ENCODE measurements around the gene DNTT. TPM values are rescaled to one million over a fixed set of nuclear protein-coding genes. Genes with fewer than 3 reads are reported as not detected.

The DNTT gene
- total and polyA plus RNA-seq, 4 donors, result not detected

DNA sequence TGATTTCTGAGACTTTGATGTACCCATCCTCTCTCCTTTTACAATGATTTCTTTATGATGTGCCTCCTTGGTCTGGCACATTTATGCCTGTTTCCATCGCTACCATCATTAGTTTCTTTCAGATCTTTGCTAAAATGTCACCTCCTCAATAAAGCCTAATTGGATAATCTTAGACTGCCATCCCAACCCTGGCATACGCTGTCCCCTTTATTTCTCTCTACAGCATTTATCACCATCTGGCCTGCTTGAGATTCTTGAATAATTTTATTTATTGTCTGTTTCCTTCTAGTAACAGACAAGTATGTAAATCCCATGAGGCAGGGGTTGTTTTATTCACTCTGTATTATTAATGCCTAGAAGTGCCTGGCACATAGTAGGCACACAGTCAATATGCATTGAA, 6.7 kb upstream of the DNTT start:
- H3K9me3 ChIP-seq (ENCODE audit: control insufficient read depth in 4 of 4, insufficient read depth in 3 of 4, low read length in 3 of 4), result no peaks in the 10 kb centered on the region
- peaks cover 0 to 5% (median 0%) of the 10 kb centered on the region in 5 donors for H3K4me1 ChIP-seq (ENCODE audit: control insufficient read depth in 5 of 5, insufficient read depth in 5 of 5, low read length in 5 of 5)
- no peak for TF ChIP-seq CTCF (IDR thresholded peaks at IDR 0.05; ENCODE audit: control extremely low read depth, extremely low read depth)
- no peak overlapping the region for H3K4me3 ChIP-seq
- no peaks in the 10 kb centered on the region for H3K36me3 ChIP-seq (ENCODE audit: control insufficient read depth in 4 of 4, insufficient read depth in 4 of 4, low read length in 4 of 4)
- ATAC-seq (ENCODE audit: insufficient read depth, low FRiP score) (no peak), DNase-seq (no peak)
- 95 to 100% methylated on average over 2 of the region's 2 CpGs for WGBS, 2 donors
- no peaks in the 10 kb centered on the region for H3K27me3 ChIP-seq (ENCODE audit: control insufficient read depth in 3 of 3, insufficient read depth in 3 of 3, low read length in 2 of 3)
- H3K27ac ChIP-seq (ENCODE audit: low read depth in 1 of 2, low read length in 1 of 2), result no peak overlapping the region
- no peak overlapping the region for H3K9ac ChIP-seq (ENCODE audit: insufficient read depth in 1 of 2, low read length in 2 of 2)

DNA sequence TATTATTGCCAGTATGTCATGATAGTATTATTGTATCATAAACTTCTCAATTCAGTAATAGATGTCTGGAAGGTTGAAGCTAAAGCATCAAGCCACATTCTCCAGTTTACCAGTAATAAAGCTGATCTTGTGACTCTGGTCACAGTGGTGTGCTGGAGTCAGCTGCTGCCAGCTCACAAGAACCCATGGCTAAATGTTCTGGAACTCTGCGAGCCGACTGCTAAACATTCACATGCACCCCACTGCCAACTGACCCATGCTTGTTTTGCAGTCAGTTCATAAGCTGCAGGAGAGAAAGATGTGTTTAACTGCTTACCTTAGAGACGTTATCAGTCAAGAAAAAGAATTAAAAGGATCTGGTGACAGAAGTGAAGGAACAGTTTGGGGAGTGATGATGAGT, 5.9 kb upstream of the DNTT start:
- Histone ChIP-seq H3K9me3 (ENCODE audit: control insufficient read depth in 4 of 4, insufficient read depth in 3 of 4, low read length in 3 of 4) (no peaks in the 10 kb centered on the region), H3K4me3 (no peak overlapping the region), H3K9ac (ENCODE audit: insufficient read depth in 1 of 2, low read length in 2 of 2) (no peak overlapping the region), H3K4me1 (ENCODE audit: control insufficient read depth in 5 of 5, insufficient read depth in 5 of 5, low read length in 5 of 5) (peaks cover 0 to 5% (median 0%) of the 10 kb centered on the region in 5 donors), H3K27me3 (ENCODE audit: control insufficient read depth in 3 of 3, insufficient read depth in 3 of 3, low read length in 2 of 3) (no peaks in the 10 kb centered on the region), H3K36me3 (ENCODE audit: control insufficient read depth in 4 of 4, insufficient read depth in 4 of 4, low read length in 4 of 4) (no peaks in the 10 kb centered on the region), H3K27ac (ENCODE audit: low read depth in 1 of 2, low read length in 1 of 2) (no peak overlapping the region)
- no peak for TF ChIP-seq CTCF (IDR thresholded peaks at IDR 0.05; ENCODE audit: control extremely low read depth, extremely low read depth)
- WGBS, 2 donors, result 84 to 93% methylated on average over 3 of the region's 3 CpGs
- ATAC-seq (ENCODE audit: insufficient read depth, low FRiP score) (no peak), DNase-seq (no peak)

DNA sequence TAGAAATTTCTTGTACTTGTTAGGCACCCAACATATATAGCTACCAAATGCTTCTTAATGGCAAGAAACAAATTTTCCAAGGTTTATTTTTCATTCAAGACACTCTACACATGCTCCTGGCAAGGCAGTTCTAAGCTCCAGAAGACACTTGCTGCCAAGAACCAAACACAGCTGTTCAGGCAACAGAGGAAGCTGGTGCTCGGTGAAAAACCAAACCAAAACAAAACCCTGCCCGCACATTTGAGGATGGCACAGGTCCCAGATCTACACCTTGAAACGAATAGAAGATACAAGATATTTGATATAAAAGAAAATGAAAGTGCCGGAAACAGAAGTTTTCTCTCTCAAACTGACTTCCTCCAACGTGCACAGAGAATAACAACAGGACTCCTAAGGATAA, 4.9 kb upstream of the DNTT start:
- Histone ChIP-seq H3K9me3 (ENCODE audit: control insufficient read depth in 4 of 4, insufficient read depth in 3 of 4, low read length in 3 of 4) (no peaks in the 10 kb centered on the region), H3K9ac (ENCODE audit: insufficient read depth in 1 of 2, low read length in 2 of 2) (no peak overlapping the region), H3K36me3 (ENCODE audit: control insufficient read depth in 4 of 4, insufficient read depth in 4 of 4, low read length in 4 of 4) (no peaks in the 10 kb centered on the region), H3K27me3 (ENCODE audit: control insufficient read depth in 3 of 3, insufficient read depth in 3 of 3, low read length in 2 of 3) (no peaks in the 10 kb centered on the region), H3K27ac (ENCODE audit: low read depth in 1 of 2, low read length in 1 of 2) (no peak overlapping the region), H3K4me3 (no peak overlapping the region), H3K4me1 (ENCODE audit: control insufficient read depth in 5 of 5, insufficient read depth in 5 of 5, low read length in 5 of 5) (peaks cover 0 to 5% (median 0%) of the 10 kb centered on the region in 5 donors)
- ATAC-seq (ENCODE audit: insufficient read depth, low FRiP score), result no peak
- 5 to 21% methylated on average over 5 of the region's 5 CpGs for WGBS, 2 donors
- DNase-seq, result peak in 2 of 3 donors; percentile 19 to 47
- TF ChIP-seq CTCF (IDR thresholded peaks at IDR 0.05; ENCODE audit: control extremely low read depth, extremely low read depth), result no peak

GRCh38 chr10:96301616-96302015, 2.6 kb upstream of the DNTT start:
- Histone ChIP-seq H3K4me1 (ENCODE audit: control insufficient read depth in 5 of 5, insufficient read depth in 5 of 5, low read length in 5 of 5) (peaks cover 0 to 5% (median 0%) of the 10 kb centered on the region in 5 donors), H3K36me3 (ENCODE audit: control insufficient read depth in 4 of 4, insufficient read depth in 4 of 4, low read length in 4 of 4) (no peaks in the 10 kb centered on the region), H3K27me3 (ENCODE audit: control insufficient read depth in 3 of 3, insufficient read depth in 3 of 3, low read length in 2 of 3) (no peaks in the 10 kb centered on the region), H3K9ac (ENCODE audit: insufficient read depth in 1 of 2, low read length in 2 of 2) (no peak overlapping the region), H3K4me3 (no peak overlapping the region), H3K9me3 (ENCODE audit: control insufficient read depth in 4 of 4, insufficient read depth in 3 of 4, low read length in 3 of 4) (no peaks in the 10 kb centered on the region), H3K27ac (ENCODE audit: low read depth in 1 of 2, low read length in 1 of 2) (no peak overlapping the region)
- ATAC-seq (ENCODE audit: insufficient read depth, low FRiP score) (no peak), DNase-seq (no peak)
- no peak for TF ChIP-seq CTCF (IDR thresholded peaks at IDR 0.05; ENCODE audit: control extremely low read depth, extremely low read depth)
- 47 to 65% methylated on average over 1 of the region's 1 CpG for WGBS, 2 donors
